ENCODE results near the gene HOXC13.

The HOXC13 gene

GRCh38 chr12:53951577-53952334 is 13.1 kb downstream of the HOXC13 start:
- Histone ChIP-seq H3K4me3 (ENCODE audit: low read depth in 1 of 2, low read length in 2 of 2) (no peak overlapping the region), H3K4me1 (ENCODE audit: insufficient read depth, low read length) (no peaks in the 10 kb centered on the region), H3K36me3 (ENCODE audit: insufficient read depth, low read length) (no peaks in the 10 kb centered on the region), H3K79me2 (ENCODE audit: insufficient read depth, low read length) (no peaks in the 10 kb centered on the region), H2AFZ (ENCODE audit: low read depth, low read length) (no peak overlapping the region), H3K9ac (ENCODE audit: low read depth, low read length) (no peak overlapping the region), H3K4me2 (ENCODE audit: insufficient read depth, low read length) (no peak overlapping the region), H3K27ac (ENCODE audit: low read length) (no peak overlapping the region), H3K27me3 (ENCODE audit: insufficient read depth, low read length, poor library complexity) (peaks cover 70% of the 10 kb centered on the region), H4K20me1 (ENCODE audit: insufficient read depth, low read length) (no peaks in the 10 kb centered on the region), H3K9me3 (ENCODE audit: insufficient read depth, low read length, severe bottlenecking) (no peaks in the 10 kb centered on the region)
- TF ChIP-seq CTCF (IDR thresholded peaks at IDR 0.05; ENCODE audit: borderline replicate concordance, extremely low read depth, low read length, poor library complexity, severe bottlenecking) (no peak), EZH2 (IDR thresholded peaks at IDR 0.05; ENCODE audit: borderline replicate concordance, low read depth, low read length, severe bottlenecking) (no peak)
- ATAC-seq (ENCODE audit: insufficient read depth, low read depth) (no peak), DNase-seq (no peak)

GRCh38 chr12:53952335-53952694 is 13.7 kb downstream of the HOXC13 start:
- ATAC-seq (ENCODE audit: insufficient read depth, low read depth), result no peak
- Histone ChIP-seq H3K36me3 (ENCODE audit: insufficient read depth, low read length) (no peaks in the 10 kb centered on the region), H3K9me3 (ENCODE audit: insufficient read depth, low read length, severe bottlenecking) (no peaks in the 10 kb centered on the region), H3K4me2 (ENCODE audit: insufficient read depth, low read length) (no peak overlapping the region), H3K27ac (ENCODE audit: low read length) (no peak overlapping the region), H2AFZ (ENCODE audit: low read depth, low read length) (no peak overlapping the region), H3K79me2 (ENCODE audit: insufficient read depth, low read length) (no peaks in the 10 kb centered on the region), H3K27me3 (ENCODE audit: insufficient read depth, low read length, poor library complexity) (peaks cover 68% of the 10 kb centered on the region), H3K9ac (ENCODE audit: low read depth, low read length) (no peak overlapping the region), H3K4me3 (ENCODE audit: low read depth in 1 of 2, low read length in 2 of 2) (no peak overlapping the region), H4K20me1 (ENCODE audit: insufficient read depth, low read length) (no peaks in the 10 kb centered on the region), H3K4me1 (ENCODE audit: insufficient read depth, low read length) (no peaks in the 10 kb centered on the region)
- no peak for DNase-seq
- TF ChIP-seq CTCF (IDR thresholded peaks at IDR 0.05; ENCODE audit: borderline replicate concordance, extremely low read depth, low read length, poor library complexity, severe bottlenecking) (no peak), EZH2 (IDR thresholded peaks at IDR 0.05; ENCODE audit: borderline replicate concordance, low read depth, low read length, severe bottlenecking) (no peak)

- no peak for TF ChIP-seq EZH2 (IDR thresholded peaks at IDR 0.05; ENCODE audit: borderline replicate concordance, low read depth, low read length, severe bottlenecking)
- no peak for TF ChIP-seq CTCF (IDR thresholded peaks at IDR 0.05; ENCODE audit: borderline replicate concordance, extremely low read depth, low read length, poor library complexity, severe bottlenecking)
- Histone ChIP-seq H4K20me1 (ENCODE audit: insufficient read depth, low read length) (no peaks in the 10 kb centered on the region), H3K4me1 (ENCODE audit: insufficient read depth, low read length) (no peaks in the 10 kb centered on the region), H3K27me3 (ENCODE audit: insufficient read depth, low read length, poor library complexity) (peaks cover 65% of the 10 kb centered on the region), H3K79me2 (ENCODE audit: insufficient read depth, low read length) (no peaks in the 10 kb centered on the region), H3K9ac (ENCODE audit: low read depth, low read length) (no peak overlapping the region), H3K27ac (ENCODE audit: low read length) (no peak overlapping the region), H3K36me3 (ENCODE audit: insufficient read depth, low read length) (no peaks in the 10 kb centered on the region), H2AFZ (ENCODE audit: low read depth, low read length) (no peak overlapping the region), H3K4me2 (ENCODE audit: insufficient read depth, low read length) (no peak overlapping the region), H3K4me3 (ENCODE audit: low read depth in 1 of 2, low read length in 2 of 2) (no peak overlapping the region), H3K9me3 (ENCODE audit: insufficient read depth, low read length, severe bottlenecking) (no peaks in the 10 kb centered on the region)
- no peak for DNase-seq
- no peak for ATAC-seq (ENCODE audit: insufficient read depth, low read depth)
Measured at GRCh38 chr12:53952871-53953734, 14.5 kb downstream of the HOXC13 start.
